Vagina (tissue), 2 donors: ENCODE measurements around the gene MBTPS1. TPM values are rescaled to one million over a fixed set of nuclear protein-coding genes. Genes with fewer than 3 reads are reported as not detected.

Experiments used
- DNase-seq, 2 donors: peaks; one replicate each; pipeline ENCODE4 v3.0.0-alpha.2; 2017; ENCODE audit errors: extremely low spot score in 2 of 2
- H3K27ac ChIP-seq: fragments of 200-600 bp; sonication (generic); one replicate; pipeline ENCODE4 v1.5.1; 2019
- H3K27me3 ChIP-seq: fragments of 200-600 bp; sonication (generic); one replicate; pipeline ENCODE4 v1.5.1; 2019
- H3K36me3 ChIP-seq, 2 donors: fragments of 200-600 bp; sonication (generic); one replicate each; pipeline ENCODE4 v1.5.1; 2017 to 2019
- H3K4me1 ChIP-seq: fragments of 200-600 bp; sonication (generic); one replicate; pipeline ENCODE4 v1.5.1; 2019
- H3K4me3 ChIP-seq, 2 donors: fragments of 200-600 bp; sonication (generic); 1 replicate in 1 of 2; 2 replicates in 1 of 2; pipeline ENCODE4 v1.5.1; 2016 to 2019
- H3K9me3 ChIP-seq: fragments of 200-600 bp; sonication (generic); one replicate; pipeline ENCODE4 v1.5.1; 2019
- POLR2A ChIP-seq, 2 donors: fragments of 450-650 bp; IDR thresholded peaks; one replicate each; pipeline ENCODE4 v1.6.1; 2017; ENCODE audit warnings: antibody characterized with exemption in 2 of 2, mild to moderate bottlenecking in 2 of 2, moderate library complexity in 2 of 2
- POLR2AphosphoS5 ChIP-seq, 2 donors: sonication (generic); formaldehyde crosslinking; IDR thresholded peaks; one replicate each; pipeline ENCODE4 v1.9.0; 2017; ENCODE audit warnings: antibody characterized with exemption in 2 of 2, mild to moderate bottlenecking in 2 of 2, low read depth in 1 of 2; ENCODE audit not compliant: insufficient read depth in 1 of 2
- intact Hi-C: fragments of 100-400 bp; cut with DNase I; formaldehyde crosslinking; loops from one replicate; pipeline ENCODE4 v1.15.1; 2023
- small RNA-seq: library from RNA; depleted of rRNA; stranded (forward); fragments of <200 nt; gene quantifications from one replicate; pipeline ENCODE3, GENCODE V24; 2016
- total RNA-seq: library from RNA; depleted of rRNA; stranded (reverse); fragments of >200 nt; gene quantifications from one replicate; pipeline ENCODE4 v1.2.3, GENCODE V29; 2016
- TF ChIP-seq, protein P1 (sequence below), 3 experiments: fragments of 450-650 bp in 2 of 3; fragments of 200-600 bp in 1 of 3; sonication (generic) in 1 of 3; IDR thresholded peaks; one replicate each; pipeline ENCODE4 v1.5.1; 2017 to 2019; ENCODE audit warnings: antibody characterized with exemption in 3 of 3, mild to moderate bottlenecking in 2 of 3, moderate library complexity in 2 of 3

The MBTPS1 gene
- total RNA-seq, 1 donor from 2014 or later, result 71.0 TPM

DNA sequence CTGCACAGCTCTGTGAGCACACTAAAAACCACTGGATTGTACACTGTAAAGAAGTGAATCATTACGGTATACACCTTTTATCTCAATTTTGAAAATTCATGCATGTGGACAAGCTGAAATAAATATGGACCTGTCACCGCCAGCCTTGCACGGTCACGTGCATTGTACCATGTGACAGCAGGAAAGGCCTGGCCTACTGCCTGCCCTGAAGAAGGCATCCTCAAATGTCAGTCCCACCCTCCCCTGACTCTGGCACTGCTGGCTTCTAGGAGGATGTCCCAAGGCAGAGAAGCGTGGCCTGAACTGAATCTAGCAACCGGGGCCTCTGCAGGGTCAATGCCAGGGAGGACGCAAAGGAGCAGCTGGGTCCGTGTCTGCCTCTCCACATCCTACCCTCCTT, 108.8 kb downstream of the MBTPS1 start:
- Histone ChIP-seq H3K36me3 (no peaks in the 10 kb centered on the region), H3K4me3 (no peak overlapping the region), H3K27ac (no peak overlapping the region), H3K9me3 (no peaks in the 10 kb centered on the region), H3K27me3 (no peaks in the 10 kb centered on the region), H3K4me1 (no peaks in the 10 kb centered on the region)
- intact Hi-C loops, result no loop called here
- no peak for TF ChIP-seq POLR2A (IDR thresholded peaks at IDR 0.05)
- TF ChIP-seq, protein P1, sequence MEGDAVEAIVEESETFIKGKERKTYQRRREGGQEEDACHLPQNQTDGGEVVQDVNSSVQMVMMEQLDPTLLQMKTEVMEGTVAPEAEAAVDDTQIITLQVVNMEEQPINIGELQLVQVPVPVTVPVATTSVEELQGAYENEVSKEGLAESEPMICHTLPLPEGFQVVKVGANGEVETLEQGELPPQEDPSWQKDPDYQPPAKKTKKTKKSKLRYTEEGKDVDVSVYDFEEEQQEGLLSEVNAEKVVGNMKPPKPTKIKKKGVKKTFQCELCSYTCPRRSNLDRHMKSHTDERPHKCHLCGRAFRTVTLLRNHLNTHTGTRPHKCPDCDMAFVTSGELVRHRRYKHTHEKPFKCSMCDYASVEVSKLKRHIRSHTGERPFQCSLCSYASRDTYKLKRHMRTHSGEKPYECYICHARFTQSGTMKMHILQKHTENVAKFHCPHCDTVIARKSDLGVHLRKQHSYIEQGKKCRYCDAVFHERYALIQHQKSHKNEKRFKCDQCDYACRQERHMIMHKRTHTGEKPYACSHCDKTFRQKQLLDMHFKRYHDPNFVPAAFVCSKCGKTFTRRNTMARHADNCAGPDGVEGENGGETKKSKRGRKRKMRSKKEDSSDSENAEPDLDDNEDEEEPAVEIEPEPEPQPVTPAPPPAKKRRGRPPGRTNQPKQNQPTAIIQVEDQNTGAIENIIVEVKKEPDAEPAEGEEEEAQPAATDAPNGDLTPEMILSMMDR (IDR thresholded peaks at IDR 0.05), result no peak
- no peak for TF ChIP-seq POLR2AphosphoS5 (IDR thresholded peaks at IDR 0.05; ENCODE audit: insufficient read depth in 1 of 2, low read depth in 1 of 2)
- DNase-seq, result no peak

DNA sequence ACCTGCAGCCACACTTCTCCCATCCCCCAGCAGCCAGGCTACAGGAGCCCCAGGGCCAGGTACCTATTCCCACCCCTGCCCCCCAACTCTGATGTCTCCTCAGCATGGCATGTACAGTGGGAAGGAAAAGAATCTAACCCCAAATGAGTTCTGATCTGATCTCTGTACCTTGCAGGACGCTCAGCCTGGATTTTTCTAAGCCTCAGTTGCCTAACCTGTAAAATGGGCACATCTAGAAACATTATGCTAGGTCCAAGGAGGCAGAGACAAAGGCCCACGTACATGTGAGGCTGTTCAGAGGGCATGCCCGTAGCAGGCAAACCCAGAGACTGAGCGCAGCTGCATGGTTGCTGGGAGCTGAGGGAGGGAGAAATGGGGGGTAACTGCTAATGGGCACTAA, 109.2 kb downstream of the MBTPS1 start:
- no peaks in the 10 kb centered on the region for H3K9me3 ChIP-seq
- no peaks in the 10 kb centered on the region for H3K27me3 ChIP-seq
- TF ChIP-seq, protein P1 (IDR thresholded peaks at IDR 0.05), result no peak
- TF ChIP-seq POLR2AphosphoS5 (IDR thresholded peaks at IDR 0.05; ENCODE audit: insufficient read depth in 1 of 2, low read depth in 1 of 2), result no peak
- TF ChIP-seq POLR2A (IDR thresholded peaks at IDR 0.05), result no peak
- H3K4me1 ChIP-seq, result no peaks in the 10 kb centered on the region
- no peaks in the 10 kb centered on the region for H3K36me3 ChIP-seq
- intact Hi-C loops, result no loop called here
- no peak overlapping the region for H3K27ac ChIP-seq
- DNase-seq, result no peak
- H3K4me3 ChIP-seq, result no peak overlapping the region

DNA sequence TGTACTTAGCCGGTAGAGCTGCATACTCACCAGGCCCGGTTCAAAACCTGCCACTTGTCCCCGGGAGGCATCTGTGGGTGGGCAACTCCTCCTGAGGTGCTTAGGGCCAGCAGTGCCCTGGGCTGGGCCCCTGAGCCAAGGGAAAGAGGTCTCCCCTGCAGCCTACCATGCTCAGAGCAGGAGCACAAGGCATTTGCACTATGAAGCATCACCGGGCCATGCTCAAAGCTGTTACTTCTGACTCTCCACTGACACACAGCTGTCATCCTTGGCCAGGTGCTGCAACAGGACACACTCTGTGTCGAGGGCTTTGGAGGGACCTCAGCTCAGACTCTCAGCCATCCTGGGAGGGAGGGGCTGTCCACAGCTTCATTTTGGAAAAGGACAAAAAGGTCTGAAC, 111.4 kb downstream of the MBTPS1 start:
- H3K27ac ChIP-seq, result no peak overlapping the region
- H3K36me3 ChIP-seq, result no peaks in the 10 kb centered on the region
- no peaks in the 10 kb centered on the region for H3K9me3 ChIP-seq
- no peaks in the 10 kb centered on the region for H3K4me1 ChIP-seq
- DNase-seq, result no peak
- no peaks in the 10 kb centered on the region for H3K27me3 ChIP-seq
- TF ChIP-seq POLR2A (IDR thresholded peaks at IDR 0.05), result no peak
- intact Hi-C loops, result no loop called here
- no peak overlapping the region for H3K4me3 ChIP-seq

DNA sequence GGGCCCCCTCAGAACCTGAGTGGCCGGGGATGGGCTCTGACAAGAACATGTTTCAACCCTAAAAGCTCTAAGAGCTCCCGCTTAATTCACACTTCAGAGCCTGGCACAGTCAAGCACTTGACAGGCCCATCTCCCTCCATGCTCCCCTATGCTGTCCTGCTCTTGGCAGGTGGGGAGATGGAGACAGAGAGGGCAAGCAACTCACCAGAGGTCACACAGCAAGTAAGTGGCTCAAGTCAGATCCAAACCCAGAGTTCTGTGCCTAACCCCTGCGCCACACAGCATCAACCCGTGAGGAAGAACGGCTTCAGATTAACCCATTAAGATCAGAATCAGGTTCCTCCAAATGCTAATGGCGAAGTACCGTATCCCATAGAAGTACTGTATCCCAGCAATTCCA, 112.3 kb downstream of the MBTPS1 start:
- no peaks in the 10 kb centered on the region for H3K4me1 ChIP-seq
- no peaks in the 10 kb centered on the region for H3K9me3 ChIP-seq
- DNase-seq, result no peak
- H3K4me3 ChIP-seq, result no peak overlapping the region
- H3K36me3 ChIP-seq, result no peaks in the 10 kb centered on the region
- TF ChIP-seq POLR2AphosphoS5 (IDR thresholded peaks at IDR 0.05; ENCODE audit: insufficient read depth in 1 of 2, low read depth in 1 of 2) (no peak), POLR2A (IDR thresholded peaks at IDR 0.05) (no peak)
- TF ChIP-seq, protein P1 (IDR thresholded peaks at IDR 0.05), result no peak
- no peak overlapping the region for H3K27ac ChIP-seq
- intact Hi-C loops, result no loop called here
- H3K27me3 ChIP-seq, result no peaks in the 10 kb centered on the region

Small RNA genes lying within 50 kb of the gene (small RNA-seq; reads per million reads assigned to genes)
- not detected for gene RNA5SP432

Other genes with a start within 250 kb of the MBTPS1 start
- 8.8 TPM for gene MLYCD, start 217.8 kb downstream of the MBTPS1 start, total RNA-seq
- 6.4 TPM for gene OSGIN1, start 163.7 kb downstream of the MBTPS1 start, total RNA-seq
- gene NECAB2, start 148.7 kb downstream of the MBTPS1 start, total RNA-seq, result not detected
- not detected for gene SLC38A8, start 74.1 kb downstream of the MBTPS1 start, total RNA-seq
- gene HSDL1, start 28.2 kb upstream of the MBTPS1 start, total RNA-seq, result 16.9 TPM
- not detected for gene DNAAF1, start 28.4 kb upstream of the MBTPS1 start, total RNA-seq
- gene TAF1C, start 70.1 kb upstream of the MBTPS1 start, total RNA-seq, result 30.2 TPM
- gene ADAD2, start 74.2 kb upstream of the MBTPS1 start, total RNA-seq, result not detected
- gene KCNG4, start 123.1 kb upstream of the MBTPS1 start, total RNA-seq, result not detected
- 12.0 TPM for gene WFDC1, start 177.9 kb upstream of the MBTPS1 start, total RNA-seq